IMR-90 (cell line): ENCODE results near the gene SYNGR3. TPM values are rescaled to one million over a fixed set of nuclear protein-coding genes. Genes with fewer than 3 reads are reported as not detected.

Source experiments
- ATAC-seq: fragments of 200-7000 bp; cut with Tn5 transposase; 2 replicates; pipeline ENCODE4 v1.9.1; 2020; ENCODE audit warnings: low read depth, mild to moderate bottlenecking, moderate library complexity
- BruUV-seq: library from RNA; stranded (reverse); fragments of 400-500 nt; replicated peaks from 2 replicates; lab custom pipeline; 2021; lab: Mats Ljungman, UMichigan
- CTCF ChIA-PET: fragments of 300-600 bp; formaldehyde crosslinking; extraction: SDS; loops from one replicate; lab custom pipeline; 2021; ENCODE audit warnings: antibody characterized with exemption; lab: Yijun Ruan, JAX
- POLR2A ChIA-PET: fragments of 300-600 bp; sonication (Branson Sonifier 250); formaldehyde crosslinking; loops from one replicate; lab custom pipeline; 2022; ENCODE audit warnings: antibody characterized with exemption; ENCODE audit not compliant: unreplicated experiment; lab: Charles Lee
- DNase-seq: peaks from one replicate; pipeline ENCODE4 v3.0.0; 2013
- H2AFZ ChIP-seq: replicated peaks from 2 replicates; pipeline ENCODE3; 2013; ENCODE audit warnings: low read length, mild to moderate bottlenecking; ENCODE audit not compliant: poor library complexity
- H2AK5ac ChIP-seq: 2 replicates; pipeline ENCODE4 v1.6.1; 2013; ENCODE audit warnings: low read depth, low read length, inconsistent platforms
- H2AK9ac ChIP-seq: replicated peaks from 2 replicates; pipeline ENCODE3; 2013; ENCODE audit warnings: mild to moderate bottlenecking, low read depth, low read length, moderate library complexity; ENCODE audit not compliant: poor library complexity
- H2BK120ac ChIP-seq: 2 replicates; pipeline ENCODE4 v1.6.1; 2013; ENCODE audit warnings: low read depth, low read length, inconsistent platforms
- H2BK15ac ChIP-seq: 3 replicates; pipeline ENCODE4 v1.6.1; 2013; ENCODE audit warnings: low read depth, low read length, inconsistent platforms
- H2BK20ac ChIP-seq: 2 replicates; pipeline ENCODE4 v1.6.1; 2013; ENCODE audit warnings: low read depth, mild to moderate bottlenecking, inconsistent platforms, low read length, moderate library complexity
- H2BK5ac ChIP-seq: 2 replicates; pipeline ENCODE4 v1.6.1; 2013; ENCODE audit warnings: mild to moderate bottlenecking, low read depth, low read length, inconsistent platforms; ENCODE audit not compliant: poor library complexity, severe bottlenecking
- H3K14ac ChIP-seq: replicated peaks from 2 replicates; pipeline ENCODE4 v1.6.1; 2013; ENCODE audit warnings: low read depth, low read length, inconsistent platforms
- H3K18ac ChIP-seq: 2 replicates; pipeline ENCODE4 v1.6.1; 2013; ENCODE audit warnings: low read depth, low read length, control low read depth
- H3K23ac ChIP-seq: 2 replicates; pipeline ENCODE4 v1.6.1; 2013; ENCODE audit warnings: low read depth, low read length, inconsistent platforms
- H3K27ac ChIP-seq: 2 replicates; pipeline ENCODE4 v1.5.1; 2013; ENCODE audit warnings: mild to moderate bottlenecking, control low read depth, low read length; ENCODE audit not compliant: insufficient read depth
- H3K27me3 ChIP-seq: 2 replicates; pipeline ENCODE4 v1.6.1; 2013; ENCODE audit warnings: low read length; ENCODE audit not compliant: control insufficient read depth, insufficient read depth
- H3K36me3 ChIP-seq: 2 replicates; pipeline ENCODE4 v1.6.1; 2013; ENCODE audit warnings: low read length, mixed read lengths; ENCODE audit not compliant: control insufficient read depth, insufficient read depth
- H3K4ac ChIP-seq: 2 replicates; pipeline ENCODE4 v1.6.1; 2013; ENCODE audit warnings: low read depth, low read length, inconsistent platforms
- H3K4me1 ChIP-seq: 2 replicates; pipeline ENCODE4 v1.6.1; 2013; ENCODE audit warnings: low read length, mixed read lengths; ENCODE audit not compliant: control insufficient read depth, insufficient read depth
- H3K4me2 ChIP-seq: 2 replicates; pipeline ENCODE4 v1.6.1; 2013; ENCODE audit warnings: low read depth, mild to moderate bottlenecking, control low read depth, low read length, moderate library complexity
- H3K4me3 ChIP-seq: 2 replicates; pipeline ENCODE4 v1.5.1; 2013; ENCODE audit warnings: low read depth, mild to moderate bottlenecking, control low read depth, low read length, moderate library complexity; ENCODE audit not compliant: insufficient read depth
- H3K56ac ChIP-seq: 2 replicates; pipeline ENCODE4 v1.6.1; 2013; ENCODE audit warnings: low read length, inconsistent platforms; ENCODE audit not compliant: insufficient read depth; ENCODE audit errors: extremely low read depth
- H3K79me1 ChIP-seq, 2 experiments: 2 replicates each; pipeline ENCODE4 v1.6.1; 2013; ENCODE audit warnings: low read length in 2 of 2, inconsistent platforms in 1 of 2, low read depth in 1 of 2
- H3K9ac ChIP-seq: 2 replicates; pipeline ENCODE4 v1.6.1; 2013; ENCODE audit warnings: low read depth, low read length, control low read depth
- H3K9me1 ChIP-seq: 2 replicates; pipeline ENCODE4 v1.6.1; 2013; ENCODE audit warnings: low read length, inconsistent platforms; ENCODE audit not compliant: insufficient read depth
- H3K9me3 ChIP-seq: 2 replicates; pipeline ENCODE4 v1.6.1; 2013; ENCODE audit warnings: low read length; ENCODE audit not compliant: control insufficient read depth, insufficient read depth
- H4K20me1 ChIP-seq: 2 replicates; pipeline ENCODE4 v1.6.1; 2013; ENCODE audit warnings: low read length, inconsistent platforms; ENCODE audit not compliant: insufficient read depth
- H4K5ac ChIP-seq: 2 replicates; pipeline ENCODE4 v1.6.1; 2013; ENCODE audit warnings: mild to moderate bottlenecking, low read depth, low read length, control low read depth
- H4K8ac ChIP-seq, 2 experiments: 2 replicates each; pipeline ENCODE4 v1.6.1; 2013; ENCODE audit warnings: low read depth in 2 of 2, low read length in 2 of 2, control low read depth in 1 of 2, inconsistent platforms in 1 of 2
- H4K91ac ChIP-seq: 2 replicates; pipeline ENCODE4 v1.6.1; 2013; ENCODE audit warnings: low read depth, low read length, inconsistent platforms; ENCODE audit not compliant: insufficient read depth
- BHLHE40 ChIP-seq: fragments of 150-350 bp; IDR thresholded peaks from 2 replicates; pipeline ENCODE4 v1.6.1; 2016; ENCODE audit warnings: mild to moderate bottlenecking, low read depth, low read length
- CEBPB ChIP-seq: IDR thresholded peaks from 2 replicates; pipeline ENCODE4 v1.6.1; 2012; ENCODE audit warnings: low read depth, low read length, improper control_type of control experiment
- CHD1 ChIP-seq: IDR thresholded peaks from 2 replicates; pipeline ENCODE4 v1.6.1; 2012; ENCODE audit warnings: low read depth, low read length, improper control_type of control experiment
- FOS ChIP-seq: fragments of 150-350 bp; IDR thresholded peaks from 2 replicates; pipeline ENCODE4 v1.6.1; 2016; ENCODE audit warnings: low read depth, low read length
- MAFK ChIP-seq: IDR thresholded peaks from 2 replicates; pipeline ENCODE4 v1.6.1; 2012; ENCODE audit warnings: low read depth, low read length, improper control_type of control experiment
- MAZ ChIP-seq: IDR thresholded peaks from 2 replicates; pipeline ENCODE4 v1.6.1; 2012; ENCODE audit warnings: low read depth, mild to moderate bottlenecking, low read length, improper control_type of control experiment, moderate library complexity, borderline replicate concordance
- NFE2L2 ChIP-seq: fragments of 150-350 bp; IDR thresholded peaks from 2 replicates; pipeline ENCODE4 v1.6.1; 2016; ENCODE audit warnings: low read depth, mild to moderate bottlenecking, low read length
- RCOR1 ChIP-seq: IDR thresholded peaks from 2 replicates; pipeline ENCODE4 v1.6.1; 2012; ENCODE audit warnings: mild to moderate bottlenecking, low read length, improper control_type of control experiment; ENCODE audit not compliant: insufficient replicate concordance
- RFX5 ChIP-seq: IDR thresholded peaks from 2 replicates; pipeline ENCODE4 v1.8.0; 2012; ENCODE audit warnings: low read depth, mild to moderate bottlenecking, low read length, moderate library complexity
- SMC3 ChIP-seq: fragments of 150-350 bp; IDR thresholded peaks from 2 replicates; pipeline ENCODE4 v1.6.1; 2016; ENCODE audit warnings: low read depth, mild to moderate bottlenecking, antibody characterized with exemption, low read length, moderate library complexity
- WGBS, 2 experiments: methylation state at CpG; one replicate each; pipeline versions ENCODE4 v1.1.5 to v1.1.7; 2013; ENCODE audit warnings: missing lambda C conversion rate in 2 of 2; ENCODE audit not compliant: insufficient read length in 1 of 2; ENCODE audit errors: extremely low coverage in 2 of 2; 5-methylcytosine and 5-hydroxymethylcytosine counted together
- dilution Hi-C: fragments of 300-500 bp; cut with HindIII; formaldehyde crosslinking; loops from one replicate; pipeline ENCODE4 v1.14.3; 2018; ENCODE audit warnings: low sequenced_read_pairs; ENCODE audit not compliant: unreplicated experiment
- in situ Hi-C: fragments of 300-500 bp; cut with MboI; formaldehyde crosslinking; loops from 3 replicates; pipeline ENCODE4 v1.14.3; 2019; ENCODE audit warnings: low sequenced_read_pairs, inconsistent platforms, mixed read lengths
- intact Hi-C: fragments of 100-400 bp; cut with micrococcal nuclease; formaldehyde crosslinking; loops from 2 replicates; pipeline ENCODE4 v1.10.0; 2022
- polyA plus RNA-seq, 3 experiments: library from polyadenylated mRNA; depleted of rRNA; stranded (reverse); fragments of >200 nt; gene quantifications; 2 replicates each; pipeline ENCODE4 v1.2.3, GENCODE V29; 2012; ENCODE audit warnings: low replicate concordance in 1 of 3
- total RNA-seq: library from RNA; depleted of rRNA; stranded (reverse); fragments of >200 nt; gene quantifications from 2 replicates; pipeline ENCODE4 v1.2.3, GENCODE V29; 2012
- TF ChIP-seq, protein P1 (sequence below): fragments of 150-350 bp; IDR thresholded peaks from 2 replicates; pipeline ENCODE4 v1.6.1; 2017; ENCODE audit warnings: mild to moderate bottlenecking, antibody characterized with exemption, low read length, low read depth
- TF ChIP-seq, protein P2 (sequence below): fragments of 150-350 bp; IDR thresholded peaks from 2 replicates; pipeline ENCODE4 v1.6.1; 2016; ENCODE audit warnings: low read depth, mild to moderate bottlenecking, low read length, moderate library complexity, borderline replicate concordance
- TF ChIP-seq, protein P3 (sequence below): conservative IDR thresholded peaks from 2 replicates; pipeline ENCODE4 v1.5.1; 2012; ENCODE audit warnings: mild to moderate bottlenecking, low read depth, low read length, improper control_type of control experiment

Gene SYNGR3
- total and polyA plus RNA-seq, 2 of the 4 experiments (the other 2 are of a cell fraction), result 1.8 to 5.8 TPM

DNA sequence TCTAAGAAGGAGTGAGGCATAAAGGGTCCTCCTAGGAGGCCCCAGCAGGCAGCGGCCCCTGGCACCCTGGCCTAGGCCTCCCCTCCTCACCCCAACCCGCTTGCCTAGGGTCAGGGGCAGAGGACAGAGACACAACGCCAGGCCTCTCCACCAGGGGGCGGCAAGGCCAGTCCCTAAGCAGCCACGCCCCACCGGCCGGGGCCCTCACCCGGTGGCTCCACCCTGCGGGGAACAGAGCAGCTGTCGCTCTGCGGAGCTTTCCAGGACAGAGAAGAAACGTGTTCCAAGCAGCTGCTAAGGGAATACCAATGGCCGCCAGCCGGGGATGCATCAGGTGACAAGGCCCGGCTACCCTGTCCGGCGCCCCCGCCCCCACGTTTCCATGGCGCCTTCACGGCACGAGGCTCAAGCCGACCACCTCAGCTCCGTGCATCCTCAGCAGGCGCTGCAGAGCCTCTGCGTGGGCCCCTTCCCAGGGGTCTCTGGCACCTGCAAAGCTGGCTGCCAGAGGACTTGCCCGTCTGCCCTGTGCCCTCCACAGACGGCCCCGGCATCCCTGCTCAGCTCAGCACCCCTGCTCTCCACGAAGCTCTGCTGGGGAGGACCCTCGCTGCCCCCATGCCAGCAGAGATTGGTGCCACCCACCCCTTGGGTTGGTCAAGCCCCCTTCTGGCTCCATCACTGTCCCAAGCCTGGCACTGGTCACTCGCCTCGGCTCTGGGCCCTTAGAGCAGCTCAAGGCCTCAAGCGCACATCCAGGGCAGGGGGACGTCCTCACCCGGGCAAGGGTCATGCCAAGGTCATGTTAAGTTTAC lies 14.3 kb downstream of the SYNGR3 start:
- no peak overlapping the region for H2BK120ac ChIP-seq
- in situ Hi-C loops (no loop called here), intact Hi-C loops (loop anchor here (5.0 kb wide), 1 partner anchor 138 kb away; no protein-coding TSS in a partner anchor), dilution Hi-C loops (no loop called here)
- no peaks in the 10 kb centered on the region for H3K9me3 ChIP-seq
- H3K4ac ChIP-seq, result peak overlapping the region; percentile 36
- BruUV-seq, result no TSS peak
- H3K27me3 ChIP-seq, result no peaks in the 10 kb centered on the region
- H3K14ac ChIP-seq, result no peak overlapping the region
- no peak overlapping the region for H4K5ac ChIP-seq
- H3K79me1 ChIP-seq, result peaks cover 10 to 89% of the 10 kb centered on the region in 2 experiments; a peak in 3 of 4 replicates
- peak overlapping the region; percentile 33 for H2AK5ac ChIP-seq
- H2BK20ac ChIP-seq, result no peak overlapping the region
- no peak overlapping the region for H3K23ac ChIP-seq
- H3K27ac ChIP-seq, result 0 out of 2 replicates have a peak overlapping the region, but pooled peaks have one; percentile 14
- peak overlapping the region; percentile 68 for H2AFZ ChIP-seq
- no peak overlapping the region; a peak in 1 of 4 replicates for H4K8ac ChIP-seq
- 32% methylated on average over 23 of the region's 36 CpGs; no CpG with 5 or more reads in 1 of the 2 experiments for WGBS, 2 experiments
- H3K4me1 ChIP-seq, result peaks cover 21% of the 10 kb centered on the region
- no peak overlapping the region for H4K91ac ChIP-seq
- ChIA-PET POLR2A (interaction anchor here (1.0 kb wide), 1 partner anchor 152 kb away, joined by 3 read pairs; the partner anchor contains the start of gene TRAF7), CTCF (interaction anchor here (0.5 to 1.7 kb wide), 6 partner anchors 10 to 136 kb away, joined by 3 to 8 read pairs (median 5); partner anchors contain the start of genes GFER and NOXO1)
- peak overlapping the region; percentile 92 for H2AK9ac ChIP-seq
- no peak overlapping the region for H3K56ac ChIP-seq
- DNase-seq (peak; percentile 81), ATAC-seq (peak; percentile 96)
- no peak overlapping the region; the same call in 1 of the 2 replicates for H3K4me2 ChIP-seq
- H2BK15ac ChIP-seq, result no peak overlapping the region
- H4K20me1 ChIP-seq, result peaks cover 77% of the 10 kb centered on the region
- no peak overlapping the region for H2BK5ac ChIP-seq
- no peak overlapping the region for H3K4me3 ChIP-seq
- H3K36me3 ChIP-seq, result peaks cover 49% of the 10 kb centered on the region
- H3K18ac ChIP-seq, result no peak overlapping the region
- peaks cover 8% of the 10 kb centered on the region; the same call in 1 of the 2 replicates for H3K9me1 ChIP-seq
- H3K9ac ChIP-seq, result no peak overlapping the region
- TF ChIP-seq, protein P1, sequence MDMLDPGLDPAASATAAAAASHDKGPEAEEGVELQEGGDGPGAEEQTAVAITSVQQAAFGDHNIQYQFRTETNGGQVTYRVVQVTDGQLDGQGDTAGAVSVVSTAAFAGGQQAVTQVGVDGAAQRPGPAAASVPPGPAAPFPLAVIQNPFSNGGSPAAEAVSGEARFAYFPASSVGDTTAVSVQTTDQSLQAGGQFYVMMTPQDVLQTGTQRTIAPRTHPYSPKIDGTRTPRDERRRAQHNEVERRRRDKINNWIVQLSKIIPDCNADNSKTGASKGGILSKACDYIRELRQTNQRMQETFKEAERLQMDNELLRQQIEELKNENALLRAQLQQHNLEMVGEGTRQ, result peak; percentile 4; the same call in 1 of the 2 replicates
- TF ChIP-seq CHD1, result no peak
- no peak for TF ChIP-seq BHLHE40
- TF ChIP-seq SMC3, result peak; percentile 80
- TF ChIP-seq FOS, result no peak
- no peak for TF ChIP-seq MAFK
- TF ChIP-seq RFX5, result no peak
- TF ChIP-seq, protein P2, sequence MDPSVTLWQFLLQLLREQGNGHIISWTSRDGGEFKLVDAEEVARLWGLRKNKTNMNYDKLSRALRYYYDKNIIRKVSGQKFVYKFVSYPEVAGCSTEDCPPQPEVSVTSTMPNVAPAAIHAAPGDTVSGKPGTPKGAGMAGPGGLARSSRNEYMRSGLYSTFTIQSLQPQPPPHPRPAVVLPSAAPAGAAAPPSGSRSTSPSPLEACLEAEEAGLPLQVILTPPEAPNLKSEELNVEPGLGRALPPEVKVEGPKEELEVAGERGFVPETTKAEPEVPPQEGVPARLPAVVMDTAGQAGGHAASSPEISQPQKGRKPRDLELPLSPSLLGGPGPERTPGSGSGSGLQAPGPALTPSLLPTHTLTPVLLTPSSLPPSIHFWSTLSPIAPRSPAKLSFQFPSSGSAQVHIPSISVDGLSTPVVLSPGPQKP, result no peak
- peak; percentile 61; the same call in 1 of the 2 replicates for TF ChIP-seq MAZ
- TF ChIP-seq, protein P3, sequence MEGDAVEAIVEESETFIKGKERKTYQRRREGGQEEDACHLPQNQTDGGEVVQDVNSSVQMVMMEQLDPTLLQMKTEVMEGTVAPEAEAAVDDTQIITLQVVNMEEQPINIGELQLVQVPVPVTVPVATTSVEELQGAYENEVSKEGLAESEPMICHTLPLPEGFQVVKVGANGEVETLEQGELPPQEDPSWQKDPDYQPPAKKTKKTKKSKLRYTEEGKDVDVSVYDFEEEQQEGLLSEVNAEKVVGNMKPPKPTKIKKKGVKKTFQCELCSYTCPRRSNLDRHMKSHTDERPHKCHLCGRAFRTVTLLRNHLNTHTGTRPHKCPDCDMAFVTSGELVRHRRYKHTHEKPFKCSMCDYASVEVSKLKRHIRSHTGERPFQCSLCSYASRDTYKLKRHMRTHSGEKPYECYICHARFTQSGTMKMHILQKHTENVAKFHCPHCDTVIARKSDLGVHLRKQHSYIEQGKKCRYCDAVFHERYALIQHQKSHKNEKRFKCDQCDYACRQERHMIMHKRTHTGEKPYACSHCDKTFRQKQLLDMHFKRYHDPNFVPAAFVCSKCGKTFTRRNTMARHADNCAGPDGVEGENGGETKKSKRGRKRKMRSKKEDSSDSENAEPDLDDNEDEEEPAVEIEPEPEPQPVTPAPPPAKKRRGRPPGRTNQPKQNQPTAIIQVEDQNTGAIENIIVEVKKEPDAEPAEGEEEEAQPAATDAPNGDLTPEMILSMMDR, result peak; percentile 98
- no peak for TF ChIP-seq RCOR1
- no peak for TF ChIP-seq CEBPB
- no peak for TF ChIP-seq NFE2L2
